Measurements from ENCODE around the gene CRLF1. TPM values are rescaled to one million over a fixed set of nuclear protein-coding genes. Genes with fewer than 3 reads are reported as not detected.

Gene CRLF1
- total RNA-seq, 4 donors from 2014 or later = 27.4 to 115 (median 43.6) TPM

GRCh38 chr19:18607226-18608101, 865 bp upstream of the CRLF1 start:
- TF ChIP-seq CTCF (IDR thresholded peaks at IDR 0.05) (no peak), EP300 (IDR thresholded peaks at IDR 0.05) (no peak), POLR2A (IDR thresholded peaks at IDR 0.05) (no peak)
- Histone ChIP-seq H3K27ac (no peak overlapping the region), H3K4me3 (peak overlapping the region in 2 of 4 donors; percentile 18 to 49), H3K9me3 (no peaks in the 10 kb centered on the region), H3K27me3 (peaks cover 4 to 94% of the 10 kb centered on the region in 2 donors), H3K36me3 (no peaks in the 10 kb centered on the region), H3K4me1 (peaks cover 2 to 71% (median 35%) of the 10 kb centered on the region in 4 donors)
- 2% methylated on average over 48 to 66 of the region's 68 CpGs for WGBS, 2 donors
- no peak for DNase-seq (ENCODE audit: low spot score in 2 of 2)

GRCh38 chr19:18605546-18606280, 886 bp downstream of the CRLF1 start:
- no peaks in the 10 kb centered on the region for H3K9me3 ChIP-seq
- no peaks in the 10 kb centered on the region for H3K36me3 ChIP-seq
- TF ChIP-seq EP300 (IDR thresholded peaks at IDR 0.05) = no peak
- TF ChIP-seq POLR2A (IDR thresholded peaks at IDR 0.05) = no peak
- no peak for TF ChIP-seq CTCF (IDR thresholded peaks at IDR 0.05)
- H3K4me1 ChIP-seq = peaks cover 2 to 53% (median 17%) of the 10 kb centered on the region in 4 donors
- WGBS, 2 donors = 2 to 23% methylated on average over 23 to 30 of the region's 65 CpGs
- peaks cover 3 to 81% of the 10 kb centered on the region in 2 donors for H3K27me3 ChIP-seq
- no peak for DNase-seq (ENCODE audit: low spot score in 2 of 2)
- H3K27ac ChIP-seq = peak overlapping the region in 1 of 4 donors; percentile 31
- peak overlapping the region in 3 of 4 donors; percentile 0 to 49 (median 25) for H3K4me3 ChIP-seq

GRCh38 chr19:18605196-18605545, 1.4 kb downstream of the CRLF1 start:
- Histone ChIP-seq H3K4me1 (peaks cover 2 to 48% (median 13%) of the 10 kb centered on the region in 4 donors), H3K4me3 (peak overlapping the region in 1 of 4 donors; percentile 49), H3K27me3 (peaks cover 3 to 78% of the 10 kb centered on the region in 2 donors), H3K27ac (no peak overlapping the region), H3K9me3 (no peaks in the 10 kb centered on the region), H3K36me3 (no peaks in the 10 kb centered on the region)
- WGBS, 2 donors = 4 to 19% methylated on average over 7 to 17 of the region's 17 CpGs
- no peak for TF ChIP-seq EP300 (IDR thresholded peaks at IDR 0.05)
- TF ChIP-seq CTCF (IDR thresholded peaks at IDR 0.05) = no peak
- no peak for TF ChIP-seq POLR2A (IDR thresholded peaks at IDR 0.05)
- no peak for DNase-seq (ENCODE audit: low spot score in 2 of 2)

GRCh38 chr19:18604820-18605159, 1.8 kb downstream of the CRLF1 start:
- DNase-seq (ENCODE audit: low spot score in 2 of 2) = no peak
- no peak overlapping the region for H3K27ac ChIP-seq
- 28 to 30% methylated on average over 10 of the region's 10 CpGs for WGBS, 2 donors
- H3K4me3 ChIP-seq = no peak overlapping the region
- H3K4me1 ChIP-seq = peaks cover 2 to 44% (median 13%) of the 10 kb centered on the region in 4 donors
- H3K36me3 ChIP-seq = no peaks in the 10 kb centered on the region
- H3K9me3 ChIP-seq = no peaks in the 10 kb centered on the region
- peaks cover 3 to 78% of the 10 kb centered on the region in 2 donors for H3K27me3 ChIP-seq
- TF ChIP-seq EP300 (IDR thresholded peaks at IDR 0.05) (no peak), POLR2A (IDR thresholded peaks at IDR 0.05) (no peak), CTCF (IDR thresholded peaks at IDR 0.05) (no peak)
